Skin epidermis (tissue), 12 donors: ENCODE data around the gene PKIG.
A peak's percentile ranks its signal among the peaks of the same experiment; 100 is the strongest.

Experiments
- H3K27ac ChIP-seq, 21 experiments: fragments of 200-600 bp; sonication (generic) in 11 of 21; one replicate each; pipeline ENCODE4 v1.5.0; 2020; ENCODE audit warnings: mild to moderate bottlenecking in 3 of 21, inconsistent platforms in 2 of 21, moderate library complexity in 2 of 21
- H3K4me3 ChIP-seq, 7 experiments: fragments of 200-600 bp; sonication (generic) in 2 of 7; one replicate each; pipeline ENCODE4 v1.5.0; 2020; ENCODE audit warnings: inconsistent platforms in 2 of 7, mild to moderate bottlenecking in 2 of 7, moderate library complexity in 1 of 7

The PKIG gene

DNA sequence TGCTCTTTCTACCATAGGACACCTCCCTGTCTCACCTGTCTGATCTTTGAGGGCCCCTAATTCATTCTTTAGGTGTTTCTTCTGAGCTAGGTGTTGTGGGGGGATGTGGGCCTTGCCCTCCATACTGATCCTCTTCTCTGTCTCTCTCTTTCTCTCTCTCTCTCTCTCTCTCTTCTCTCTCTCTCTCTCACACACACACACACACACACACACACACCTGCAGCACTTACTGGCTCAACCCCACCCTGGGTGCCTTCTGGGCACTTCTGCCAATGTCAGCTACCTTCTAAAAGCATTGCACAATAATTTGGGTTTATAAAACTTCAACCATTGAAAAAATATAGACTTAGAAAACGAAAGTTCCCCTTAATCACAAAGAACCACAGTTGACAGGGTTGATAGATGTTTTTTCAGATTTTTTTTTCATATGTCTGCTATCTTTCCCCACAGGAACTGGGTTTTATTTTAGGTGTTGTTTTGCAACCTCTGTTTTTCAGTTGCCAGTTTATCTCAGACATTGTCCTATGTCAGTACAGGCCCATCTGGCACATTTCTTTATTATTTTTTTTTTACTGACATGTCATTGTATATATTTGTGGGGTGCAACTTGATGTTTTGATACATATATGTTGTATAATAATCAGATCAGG lies 28.1 kb downstream of the PKIG start:
- Histone ChIP-seq H3K4me3 (no peak overlapping the region), H3K27ac (peak overlapping the region in 13 of 21 experiments; percentile 26 to 85 (median 69))

DNA sequence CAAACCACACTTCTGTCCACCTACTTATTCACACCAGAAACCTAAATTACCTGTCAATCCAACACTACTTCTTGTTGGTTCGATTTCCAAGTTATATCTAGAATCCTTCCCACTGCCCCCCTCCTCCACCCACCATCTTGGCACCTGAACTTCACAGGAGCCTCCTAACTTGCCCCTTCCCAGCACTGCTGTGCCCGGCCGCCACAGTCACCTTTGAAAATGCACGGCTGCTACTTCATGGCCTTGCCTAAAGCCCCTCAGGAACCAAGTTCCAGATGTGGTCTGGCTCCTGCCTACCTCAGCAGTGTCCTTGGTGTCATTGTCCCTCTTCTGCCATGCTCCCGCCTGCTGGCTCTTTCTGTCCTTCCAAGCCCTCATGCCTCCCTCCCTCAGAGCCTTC lies 31.2 kb downstream of the PKIG start:
- Histone ChIP-seq H3K27ac (no peak overlapping the region), H3K4me3 (no peak overlapping the region)

DNA sequence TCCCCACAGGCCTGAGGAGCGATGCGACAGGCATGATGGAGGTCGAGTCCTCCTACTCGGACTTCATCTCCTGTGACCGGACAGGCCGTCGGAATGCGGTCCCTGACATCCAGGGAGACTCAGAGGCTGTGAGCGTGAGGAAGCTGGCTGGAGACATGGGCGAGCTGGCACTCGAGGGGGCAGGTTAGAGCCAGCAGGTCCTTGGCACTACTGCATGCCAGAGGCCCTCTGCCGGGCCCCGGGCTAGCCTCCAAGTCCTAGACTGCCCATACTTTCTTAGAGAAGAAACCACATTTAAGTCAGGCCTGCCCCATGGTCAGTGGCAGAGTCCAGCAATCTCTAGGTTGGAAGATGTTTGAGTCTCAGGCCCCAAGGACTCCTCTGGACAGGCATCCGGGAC lies 32.1 kb downstream of the PKIG start:
- peak overlapping the region in 5 of 21 experiments; percentile 0 to 57 (median 34) for H3K27ac ChIP-seq
- H3K4me3 ChIP-seq, result no peak overlapping the region

DNA sequence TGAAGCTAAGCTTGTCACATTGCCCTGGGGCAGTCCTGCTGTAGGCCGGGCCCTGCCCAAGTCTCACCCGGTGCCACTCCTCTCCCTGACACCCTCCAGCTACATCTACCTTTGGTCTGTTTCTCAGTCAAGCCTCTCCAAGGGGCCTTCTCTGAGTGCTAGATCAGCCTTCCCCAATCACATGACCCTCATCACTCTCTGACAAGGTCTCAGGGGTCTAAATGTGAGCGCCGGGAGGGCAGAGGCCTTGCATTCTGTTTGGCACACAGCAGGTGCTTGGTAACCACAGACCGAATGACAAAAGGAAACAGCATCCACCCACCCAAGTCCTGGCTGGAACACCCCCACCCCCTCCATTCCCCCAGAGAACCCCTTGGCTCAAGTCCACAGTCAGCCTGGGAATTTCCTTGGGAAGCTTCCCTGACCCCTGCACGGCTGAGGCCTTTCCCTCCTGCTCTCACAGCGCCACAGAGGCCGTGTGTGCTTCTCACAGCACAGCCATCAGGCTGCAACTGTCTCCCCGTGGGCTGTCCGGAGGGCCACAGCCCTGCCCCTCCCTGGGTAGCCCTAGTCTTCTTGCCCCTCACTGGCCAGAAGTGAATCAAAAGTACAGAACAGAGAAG lies 32.9 kb downstream of the PKIG start:
- H3K27ac ChIP-seq, result peak overlapping the region in 8 of 21 experiments; percentile 0 to 57 (median 20)
- no peak overlapping the region for H3K4me3 ChIP-seq

DNA sequence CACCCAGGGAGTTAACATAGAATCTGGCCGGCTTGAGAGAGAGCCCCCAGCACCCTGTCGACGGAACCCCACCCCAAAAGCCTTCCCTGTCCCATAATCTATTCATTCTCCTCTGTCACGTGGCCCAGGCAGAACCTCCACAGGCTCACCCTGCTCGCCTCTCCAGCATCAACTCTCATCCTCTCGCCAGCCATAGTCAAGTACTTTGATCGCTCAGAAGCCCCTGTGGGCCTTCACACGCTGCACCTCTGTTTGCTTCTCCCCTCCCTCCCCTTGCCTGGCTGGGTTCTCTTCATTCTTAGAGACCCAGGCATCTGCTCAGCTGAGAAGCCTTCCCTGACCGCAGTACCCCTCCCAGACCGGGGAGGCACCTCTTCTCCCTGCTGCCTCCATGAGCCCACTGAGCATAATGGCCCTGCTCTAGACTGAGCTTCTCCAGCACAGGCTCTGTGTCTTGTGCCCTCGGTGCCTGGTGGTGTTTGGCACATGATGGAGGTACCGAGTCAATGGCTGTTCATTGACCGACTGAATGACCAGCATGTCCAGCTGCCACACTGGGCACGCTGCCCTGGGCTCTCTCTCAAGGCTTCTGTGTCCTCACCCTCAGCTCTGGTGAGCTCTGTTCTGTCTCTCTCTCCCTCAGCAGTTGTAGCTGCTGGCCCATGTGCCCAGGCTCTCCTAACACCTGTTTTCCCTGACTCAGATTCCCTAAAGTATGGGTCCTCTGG lies 33.7 kb downstream of the PKIG start:
- Histone ChIP-seq H3K27ac (peak overlapping the region in 8 of 21 experiments; percentile 0 to 51 (median 20)), H3K4me3 (no peak overlapping the region)

DNA sequence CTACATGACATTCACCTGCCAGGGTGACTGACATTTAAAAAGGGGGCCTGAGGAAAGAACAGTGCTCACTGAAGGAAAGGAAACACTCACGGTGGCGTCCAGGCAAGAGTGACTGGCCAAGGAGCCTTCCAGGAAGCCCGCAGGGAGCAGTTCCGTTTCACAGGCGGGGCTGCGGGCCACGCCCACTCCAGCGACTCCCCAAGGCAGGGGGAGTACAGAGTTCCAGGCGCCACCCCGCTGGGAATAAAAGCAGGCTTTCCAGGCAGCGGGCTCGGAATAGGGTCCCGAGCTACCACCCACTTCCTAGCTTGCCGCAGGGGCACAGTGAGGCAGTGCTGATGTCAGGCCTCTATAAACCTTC lies 34.2 kb downstream of the PKIG start:
- Histone ChIP-seq H3K4me3 (no peak overlapping the region), H3K27ac (peak overlapping the region in 4 of 21 experiments; percentile 0 to 51 (median 26))

DNA sequence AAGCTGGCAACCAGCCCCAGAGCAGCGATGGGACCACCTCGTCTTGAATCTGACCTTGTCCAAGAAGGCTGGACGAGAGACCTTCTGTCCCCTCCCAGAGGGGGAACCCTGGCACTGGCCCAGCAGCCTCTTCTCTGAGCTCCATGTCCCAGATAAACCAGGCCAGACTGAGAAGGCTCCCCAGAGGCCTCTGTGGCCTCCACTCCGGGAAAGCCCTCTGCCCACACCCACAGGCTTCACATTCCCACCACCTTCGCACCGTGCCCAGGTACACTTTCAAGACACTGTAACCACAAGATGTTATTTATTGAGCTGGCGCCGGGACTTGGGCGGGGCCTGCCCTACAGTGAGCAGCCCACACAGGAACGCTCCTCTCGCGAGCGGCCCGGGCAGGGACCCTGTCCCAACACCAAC lies 35.9 kb downstream of the PKIG start:
- Histone ChIP-seq H3K4me3 (no peak overlapping the region), H3K27ac (peak overlapping the region in 1 of 21 experiments; percentile 3)

DNA sequence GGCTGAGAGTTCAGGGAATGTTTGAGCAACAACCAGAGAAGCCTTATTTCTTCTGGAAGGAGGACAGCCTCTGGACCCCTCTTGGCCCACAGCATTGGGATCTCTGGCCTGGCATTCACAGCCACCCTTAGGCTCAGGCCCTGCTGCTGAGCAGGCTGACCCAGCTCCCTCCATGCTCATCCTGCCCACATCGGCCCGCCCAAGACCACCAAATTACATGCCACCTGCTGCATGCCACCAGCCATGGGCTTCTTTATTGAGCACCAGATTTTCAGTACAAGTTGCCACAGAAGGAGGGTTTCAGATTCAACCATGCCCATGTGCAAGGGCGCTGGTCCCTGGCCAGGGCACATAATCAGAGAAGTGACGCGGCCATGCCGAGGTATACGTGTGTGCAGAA lies 36.9 kb downstream of the PKIG start:
- Histone ChIP-seq H3K4me3 (no peak overlapping the region), H3K27ac (no peak overlapping the region)

DNA sequence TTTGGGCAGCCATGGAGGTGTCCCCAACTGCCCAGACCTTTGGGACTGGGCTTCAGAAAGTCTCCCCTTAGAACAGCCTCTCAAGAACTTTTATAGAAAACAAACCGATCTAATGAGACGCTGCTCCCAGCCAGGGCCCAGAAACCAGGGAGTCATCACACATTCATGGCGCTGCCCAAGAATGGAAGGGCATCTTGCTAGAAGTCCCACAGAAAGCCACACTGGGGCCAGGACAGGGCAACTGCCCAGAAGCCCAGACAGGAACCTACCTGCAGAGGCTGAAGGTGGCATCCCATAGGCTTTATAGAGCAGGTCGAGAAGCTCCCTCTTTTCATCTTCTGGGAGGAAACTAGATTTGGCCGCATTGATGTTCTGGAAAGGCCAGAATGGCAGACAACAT lies 37.7 kb downstream of the PKIG start:
- no peak overlapping the region for H3K4me3 ChIP-seq

DNA sequence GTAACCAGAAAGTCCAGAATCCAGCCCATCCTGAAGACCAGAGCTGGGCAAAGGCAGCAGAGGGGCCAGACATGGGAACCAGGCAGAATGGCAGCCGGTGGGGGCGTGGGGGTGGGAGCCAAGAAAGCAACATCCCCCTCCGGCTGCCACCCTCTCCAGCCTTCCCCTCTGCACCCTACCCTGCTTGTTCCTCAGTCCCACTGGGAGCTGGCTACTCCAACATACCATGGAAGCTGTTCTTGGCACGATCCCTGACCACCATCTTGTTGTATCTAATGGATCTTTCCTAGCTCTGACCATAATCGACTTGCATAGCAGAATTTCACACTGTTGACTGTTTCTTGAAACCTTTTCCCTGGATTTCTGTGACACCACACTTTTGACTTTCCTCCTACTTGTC lies 38.9 kb downstream of the PKIG start:
- H3K27ac ChIP-seq, result no peak overlapping the region
- H3K4me3 ChIP-seq, result no peak overlapping the region

More for the DNA sequence above, 37.7 kb downstream of the PKIG start:
- no peak overlapping the region for H3K27ac ChIP-seq

DNA sequence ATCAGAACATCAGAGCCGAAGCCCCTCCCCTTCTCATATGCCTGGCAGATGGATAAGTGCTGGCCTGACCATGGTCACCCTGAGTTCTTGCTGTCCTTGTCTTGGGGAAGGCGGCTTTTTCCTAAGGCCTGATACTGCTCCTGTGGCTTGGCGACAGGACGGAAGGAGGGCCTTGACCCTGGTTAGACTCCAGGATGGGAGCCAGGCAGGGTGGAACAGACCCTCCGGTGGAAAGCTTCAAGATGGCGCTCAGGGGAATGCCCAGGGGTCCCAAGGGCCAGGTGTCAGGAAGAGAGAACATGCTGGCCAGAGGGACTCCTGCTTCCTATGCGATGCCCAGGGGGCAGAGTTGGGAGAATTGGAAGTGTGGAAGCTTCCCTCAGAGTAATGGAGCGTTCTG lies 39.6 kb downstream of the PKIG start:
- H3K27ac ChIP-seq, result no peak overlapping the region

DNA sequence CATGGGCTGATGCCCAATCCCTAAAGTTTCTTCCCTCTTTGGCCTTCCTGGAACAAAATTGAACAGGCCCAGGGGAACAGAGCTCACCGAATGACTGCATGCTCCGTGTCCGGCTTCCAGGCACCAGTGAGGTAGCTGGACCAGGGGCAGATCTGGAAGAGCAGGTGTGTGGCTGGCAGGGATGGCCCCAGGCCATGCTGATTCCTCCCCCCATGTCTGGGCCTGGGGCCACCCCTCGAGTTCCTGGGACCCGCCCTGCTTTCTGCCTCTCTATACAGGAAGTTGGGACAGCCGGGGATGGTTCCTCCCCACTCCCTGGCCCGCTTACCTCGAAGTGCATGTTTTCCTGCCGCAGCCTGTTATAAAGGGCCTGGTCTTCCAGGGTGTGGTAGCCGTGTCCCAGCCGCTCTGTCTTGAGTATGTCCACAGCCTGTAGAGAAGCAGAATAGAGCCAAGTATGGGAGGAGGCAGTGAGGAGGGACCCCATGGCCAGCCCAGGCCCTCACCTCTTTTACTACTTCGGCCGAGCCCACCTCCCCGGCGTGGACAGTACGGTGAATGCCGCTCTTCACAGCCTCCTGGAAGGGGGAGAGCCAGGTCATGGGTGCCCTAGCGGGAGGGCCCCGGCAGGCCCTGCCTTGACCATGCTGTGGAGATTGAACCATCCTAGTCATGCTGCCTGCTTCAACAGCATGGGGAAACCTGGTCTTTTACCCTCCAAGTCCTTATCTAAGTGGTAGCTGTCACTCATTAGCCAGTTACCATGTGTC lies 40.3 kb downstream of the PKIG start:
- Histone ChIP-seq H3K4me3 (no peak overlapping the region), H3K27ac (no peak overlapping the region)

More for the DNA sequence above, 39.6 kb downstream of the PKIG start:
- H3K4me3 ChIP-seq, result no peak overlapping the region

DNA sequence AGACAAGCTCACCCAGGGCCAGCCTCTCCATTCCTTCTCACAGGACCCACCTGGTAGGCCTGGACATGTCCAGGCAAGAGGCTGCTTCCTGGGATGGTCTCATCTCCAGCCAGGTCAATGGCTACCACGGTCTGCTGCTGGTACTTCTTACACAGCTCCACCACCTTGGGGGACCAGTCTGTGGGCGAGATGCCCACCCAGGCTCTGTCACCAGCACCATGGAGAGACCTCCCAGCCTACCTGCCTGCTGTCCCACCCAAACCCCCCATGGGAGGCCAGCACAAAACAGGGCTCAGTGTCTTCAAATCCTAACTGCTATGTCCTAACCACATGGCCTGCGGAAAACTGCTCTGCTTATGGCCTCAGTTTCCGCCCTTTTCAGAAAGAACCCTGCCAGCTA lies 41.8 kb downstream of the PKIG start:
- H3K27ac ChIP-seq, result no peak overlapping the region
- H3K4me3 ChIP-seq, result no peak overlapping the region

DNA sequence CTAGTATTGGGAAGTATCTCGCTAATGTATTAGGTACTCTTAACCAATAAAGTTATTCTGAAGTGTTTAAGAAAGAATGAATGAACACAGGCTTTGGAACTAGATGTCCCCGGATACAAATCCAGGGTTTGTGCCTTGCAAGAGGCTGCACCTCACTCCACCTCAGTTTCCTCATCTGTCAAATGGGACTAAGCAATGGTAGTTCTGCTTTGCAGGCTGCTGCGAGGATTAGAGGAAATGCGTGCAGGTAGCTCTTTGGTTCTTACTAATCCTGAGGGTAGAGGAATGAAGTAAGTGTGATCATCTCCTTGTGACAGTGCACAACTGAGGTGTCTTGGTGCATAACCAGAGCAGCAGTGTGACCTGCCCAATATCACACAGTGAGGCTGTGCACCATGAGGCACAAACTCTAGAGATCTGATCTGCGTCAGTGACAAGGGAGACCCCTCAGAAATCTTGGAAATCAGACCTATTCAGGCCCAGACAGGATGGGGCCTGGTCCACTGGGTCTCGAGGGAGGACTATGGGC lies 42.4 kb downstream of the PKIG start:
- Histone ChIP-seq H3K4me3 (no peak overlapping the region), H3K27ac (no peak overlapping the region)

DNA sequence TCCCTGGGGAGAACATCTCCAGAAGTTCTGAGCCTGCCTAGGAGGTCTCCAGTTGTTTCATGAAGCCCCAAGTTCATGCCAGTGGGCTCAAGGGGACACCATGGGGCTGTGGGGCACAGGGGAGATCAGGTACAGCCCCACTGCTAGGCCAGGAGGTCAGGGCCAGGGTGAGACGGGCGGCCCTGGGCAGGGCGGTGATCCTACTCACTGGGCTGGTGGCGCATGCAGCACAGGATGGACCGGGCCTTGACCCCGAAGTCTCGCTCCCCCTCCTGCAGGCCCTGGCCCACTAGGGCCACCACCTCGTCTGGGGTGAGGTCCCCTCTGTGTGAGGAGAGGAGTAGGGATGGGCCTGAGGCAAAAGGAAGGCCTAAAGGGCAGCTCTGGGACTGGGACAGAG lies 43.0 kb downstream of the PKIG start:
- Histone ChIP-seq H3K4me3 (no peak overlapping the region), H3K27ac (no peak overlapping the region)

DNA sequence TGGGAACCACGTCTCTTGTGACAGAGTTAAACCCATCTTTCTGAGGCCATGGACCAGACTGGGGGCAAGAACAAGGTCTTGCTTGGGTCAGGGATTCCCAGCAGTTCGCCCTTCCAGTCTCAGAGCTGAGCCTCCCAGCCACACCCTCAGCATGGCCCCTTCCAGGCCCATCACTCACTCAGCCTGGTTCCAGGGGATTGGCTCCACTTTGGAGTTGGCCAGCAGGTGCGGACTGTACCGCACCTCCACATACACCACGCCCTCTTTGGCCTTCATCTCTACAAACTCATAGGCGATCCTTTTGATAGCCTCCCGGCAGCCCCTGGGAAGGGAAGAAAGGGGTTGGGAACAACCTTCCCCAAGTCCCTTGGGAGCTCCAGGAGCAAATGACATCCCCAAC lies 43.9 kb downstream of the PKIG start:
- Histone ChIP-seq H3K4me3 (no peak overlapping the region), H3K27ac (no peak overlapping the region)

DNA sequence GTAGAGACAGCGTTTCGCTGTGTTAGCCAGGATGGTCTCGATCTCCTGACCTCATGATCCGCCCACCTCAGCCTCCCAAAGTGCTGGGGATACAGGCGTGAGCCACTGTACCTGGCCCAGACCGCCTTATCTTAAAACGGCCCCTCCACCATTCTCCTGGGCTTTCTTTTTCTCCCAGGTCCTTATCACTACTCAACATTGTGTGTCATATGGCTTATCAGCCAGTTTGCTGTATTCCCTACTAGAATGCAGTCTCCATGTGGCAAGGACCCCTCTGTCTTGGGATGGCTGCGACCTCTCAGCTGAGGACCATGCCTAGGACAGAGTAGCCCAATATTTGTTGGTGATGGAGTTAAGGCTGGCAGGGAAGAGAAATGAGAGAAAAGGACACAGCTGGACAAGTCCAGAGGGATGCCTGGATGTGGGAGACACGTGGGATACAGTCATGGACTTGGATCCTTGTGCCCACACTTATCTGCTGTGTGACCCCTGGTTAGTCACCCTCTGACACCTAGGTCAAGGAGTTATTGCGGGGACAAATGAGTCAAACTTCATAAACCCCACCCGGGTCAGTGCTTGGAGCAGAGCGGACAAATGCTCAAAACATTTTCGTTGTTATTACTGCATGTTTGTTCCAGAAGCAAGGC lies 45.1 kb downstream of the PKIG start:
- no peak overlapping the region for H3K27ac ChIP-seq

DNA sequence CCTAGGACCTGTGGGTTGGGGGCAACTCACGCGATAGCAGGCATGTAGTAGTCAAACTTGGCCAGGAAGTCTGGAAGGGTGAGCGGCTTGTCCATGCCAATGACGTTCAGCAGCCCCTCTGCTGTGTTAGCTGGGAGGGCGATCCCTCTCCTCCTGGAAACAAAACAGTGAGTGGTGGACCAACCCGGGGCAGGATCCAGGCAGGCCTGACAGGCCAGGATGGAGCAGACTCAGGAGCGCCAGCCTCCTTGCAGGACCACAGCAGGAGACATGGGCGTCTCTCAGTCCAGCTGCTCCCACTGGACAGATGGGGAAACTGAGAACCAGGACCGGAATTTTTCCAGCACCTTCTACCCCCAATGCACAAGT lies 46.6 kb downstream of the PKIG start:
- Histone ChIP-seq H3K27ac (no peak overlapping the region), H3K4me3 (no peak overlapping the region)

More for the DNA sequence above, 45.1 kb downstream of the PKIG start:
- H3K4me3 ChIP-seq, result no peak overlapping the region

DNA sequence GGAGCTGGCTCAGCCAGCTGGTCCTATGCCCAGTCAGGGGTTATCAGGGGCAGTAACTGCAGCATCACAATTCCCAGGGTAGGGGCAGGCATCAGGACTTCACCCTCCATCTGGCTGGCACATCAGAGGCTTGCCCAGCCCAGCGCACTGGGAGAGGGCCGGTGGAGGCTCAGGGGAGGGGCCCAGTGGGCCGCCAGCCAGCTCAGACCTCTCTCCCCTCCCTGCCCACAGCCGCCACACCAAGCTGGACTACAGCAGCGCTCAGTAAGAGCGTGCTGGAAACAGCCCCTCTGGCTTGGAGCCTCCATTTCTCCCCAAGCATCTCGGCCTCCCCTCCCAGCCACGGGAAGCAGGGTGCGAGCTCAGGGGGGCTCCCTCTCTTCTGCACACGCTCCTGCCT lies 47.2 kb downstream of the PKIG start:
- H3K4me3 ChIP-seq, result no peak overlapping the region
- no peak overlapping the region for H3K27ac ChIP-seq

DNA sequence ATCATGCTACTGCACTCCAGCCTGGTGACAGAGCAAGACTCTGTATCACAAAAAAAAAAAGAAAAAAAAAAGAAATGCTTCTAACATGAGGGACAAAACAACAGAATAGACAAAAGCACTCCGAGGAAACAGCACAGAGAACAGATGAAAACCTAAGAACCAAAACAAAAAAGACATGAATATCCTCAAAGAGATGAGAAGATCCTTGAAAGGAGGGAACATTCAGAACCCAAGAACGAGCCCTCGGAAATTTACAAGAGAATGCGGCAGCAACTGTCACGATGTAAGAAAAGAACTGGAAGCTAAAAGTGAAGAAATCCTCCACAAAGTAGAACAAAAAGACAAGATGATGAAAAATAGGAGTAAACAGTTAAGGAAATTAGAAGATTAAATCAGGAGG lies 47.9 kb downstream of the PKIG start:
- H3K4me3 ChIP-seq, result no peak overlapping the region
- H3K27ac ChIP-seq, result no peak overlapping the region
